Posterior cingulate gyrus (tissue), 11 donors: Measurements from ENCODE around the gene GGT7.

Experiments
- DNase-seq, 10 donors: peaks; one replicate each; pipeline versions ENCODE4 v3.0.0 to v3.0.0-alpha.2; 2020 to 2021; ENCODE audit warnings: mixed read lengths in 3 of 10
- intact Hi-C: fragments of 100-400 bp; cut with DNase I; formaldehyde crosslinking; loops from one replicate; pipeline ENCODE4 v1.15.1; 2023

The GGT7 gene

GRCh38 chr20:34797012-34797995, 75.4 kb downstream of the GGT7 start:
- intact Hi-C loops, result no loop called here
- DNase-seq, result no peak
